Astrocyte (in vitro differentiated cells and primary cell): ENCODE data around the gene HSD17B8. TPM values are rescaled to one million over a fixed set of nuclear protein-coding genes. Genes with fewer than 3 reads are reported as not detected.

Experiments
- DNase-seq: peaks from one replicate; pipeline ENCODE4 v3.0.0-alpha.2; 2010; ENCODE audit warnings: low read depth
- FAIRE-seq: peaks from 2 replicates; lab custom pipeline; 2011; peaks lifted over from hg19 to GRCh38; lab: Jason Lieb, UNC
- H2AFZ ChIP-seq: 2 replicates; pipeline ENCODE4 v1.6.0; 2012; ENCODE audit warnings: low read depth, low read length, inconsistent platforms
- H3K27ac ChIP-seq: 2 replicates; pipeline ENCODE4 v1.5.1; 2011; ENCODE audit warnings: low read depth, low read length, inconsistent platforms
- H3K27me3 ChIP-seq: 2 replicates; pipeline ENCODE4 v1.6.0; 2011; ENCODE audit warnings: low read length, inconsistent platforms; ENCODE audit not compliant: insufficient read depth
- H3K36me3 ChIP-seq: 2 replicates; pipeline ENCODE4 v1.5.1; 2011; ENCODE audit warnings: low read length, inconsistent platforms; ENCODE audit not compliant: insufficient read depth
- H3K4me1 ChIP-seq: 2 replicates; pipeline ENCODE4 v1.5.1; 2011; ENCODE audit warnings: low read length, inconsistent platforms; ENCODE audit not compliant: insufficient read depth
- H3K4me2 ChIP-seq: 2 replicates; pipeline ENCODE4 v1.6.0; 2012; ENCODE audit warnings: low read length, inconsistent platforms
- H3K4me3 ChIP-seq: 2 replicates; pipeline ENCODE4 v1.5.1; 2011; ENCODE audit warnings: low read depth, mild to moderate bottlenecking, low read length, inconsistent platforms; ENCODE audit not compliant: insufficient read depth
- H3K79me2 ChIP-seq: 2 replicates; pipeline ENCODE4 v1.6.0; 2012; ENCODE audit warnings: mild to moderate bottlenecking, low read length, inconsistent platforms; ENCODE audit not compliant: insufficient read depth
- H3K9ac ChIP-seq: 2 replicates; pipeline ENCODE4 v1.6.0; 2012; ENCODE audit warnings: mild to moderate bottlenecking, low read length, inconsistent platforms
- H3K9me3 ChIP-seq: 2 replicates; pipeline ENCODE4 v1.5.1; 2012; ENCODE audit warnings: low read depth, mild to moderate bottlenecking, low read length, inconsistent platforms; ENCODE audit not compliant: insufficient read depth
- H4K20me1 ChIP-seq: 2 replicates; pipeline ENCODE4 v1.6.0; 2012; ENCODE audit warnings: low read length, inconsistent platforms; ENCODE audit not compliant: insufficient read depth
- H3K27ac Mint-ChIP-seq: one replicate; pipeline ENCODE4 v1.8.0; 2021; ENCODE audit warnings: mild to moderate bottlenecking, mixed read lengths; ENCODE audit not compliant: unreplicated experiment
- H3K27me3 Mint-ChIP-seq: one replicate; pipeline ENCODE4 v1.8.0; 2021; ENCODE audit warnings: low read depth, mixed read lengths; ENCODE audit not compliant: unreplicated experiment
- H3K36me3 Mint-ChIP-seq: one replicate; pipeline ENCODE4 v1.8.0; 2021; ENCODE audit warnings: low read depth, mixed read lengths; ENCODE audit not compliant: unreplicated experiment
- H3K4me1 Mint-ChIP-seq: one replicate; pipeline ENCODE4 v1.8.0; 2021; ENCODE audit warnings: low read depth, mixed read lengths; ENCODE audit not compliant: unreplicated experiment
- H3K4me3 Mint-ChIP-seq: one replicate; pipeline ENCODE4 v1.8.0; 2021; ENCODE audit warnings: mild to moderate bottlenecking, moderate library complexity, mixed read lengths; ENCODE audit not compliant: unreplicated experiment
- H3K9me3 Mint-ChIP-seq: one replicate; pipeline ENCODE4 v1.8.0; 2021; ENCODE audit warnings: mild to moderate bottlenecking, mixed read lengths; ENCODE audit not compliant: unreplicated experiment
- CTCF ChIP-seq: IDR thresholded peaks from 2 replicates; pipeline ENCODE4 v1.5.1; 2011; ENCODE audit warnings: low read depth, mild to moderate bottlenecking, inconsistent platforms, low read length, moderate library complexity; ENCODE audit not compliant: insufficient read depth
- EZH2 ChIP-seq: IDR thresholded peaks from 2 replicates; pipeline ENCODE4 v1.6.1; 2012; ENCODE audit warnings: mild to moderate bottlenecking, low read length, inconsistent platforms; ENCODE audit not compliant: insufficient read depth
- total RNA-seq: library from RNA; stranded (reverse); gene quantifications from 2 replicates; pipeline ENCODE4 v1.2.1, GENCODE V29; 2021

Gene HSD17B8
- total RNA-seq, 1 donor from 2014 or later, result 2.1 TPM

- Histone ChIP-seq H3K9me3 (no peaks in the 10 kb centered on the region), H3K4me2 (peak overlapping the region; percentile 96), H2AFZ (no peak overlapping the region), H3K36me3 (peaks cover 33% of the 10 kb centered on the region), H3K79me2 (peaks cover 49% of the 10 kb centered on the region), H3K9ac (peak overlapping the region; percentile 99), H3K27me3 (no peaks in the 10 kb centered on the region), H4K20me1 (peaks cover 36% of the 10 kb centered on the region), H3K27ac (peak overlapping the region; percentile 96), H3K4me1 (peaks cover 55% of the 10 kb centered on the region), H3K4me3 (peak overlapping the region; percentile 80)
- Mint-ChIP-seq H3K4me3 (peak overlapping the region; percentile 99), H3K27me3 (peaks cover 1% of the 10 kb centered on the region), H3K27ac (peak overlapping the region; percentile 97), H3K9me3 (peaks cover 5% of the 10 kb centered on the region), H3K36me3 (peaks cover 31% of the 10 kb centered on the region), H3K4me1 (peaks cover 42% of the 10 kb centered on the region)
- TF ChIP-seq EZH2 (no peak), CTCF (no peak)
- DNase-seq (no peak), FAIRE-seq (no peak)
Measured at GRCh38 chr6:33206864-33207551, 2.6 kb downstream of the HSD17B8 start.

- peak overlapping the region; percentile 89 for H3K4me3 Mint-ChIP-seq
- Histone ChIP-seq H3K27me3 (no peaks in the 10 kb centered on the region), H3K4me1 (peaks cover 49% of the 10 kb centered on the region), H3K27ac (peak overlapping the region; percentile 96), H3K4me2 (peak overlapping the region; percentile 96), H3K9ac (peak overlapping the region; percentile 99), H3K79me2 (peaks cover 43% of the 10 kb centered on the region), H3K36me3 (peaks cover 27% of the 10 kb centered on the region), H4K20me1 (peaks cover 30% of the 10 kb centered on the region), H3K9me3 (no peaks in the 10 kb centered on the region), H2AFZ (peak overlapping the region; percentile 39), H3K4me3 (peak overlapping the region; percentile 80)
- DNase-seq (no peak), FAIRE-seq (no peak)
- peaks cover 1% of the 10 kb centered on the region for H3K27me3 Mint-ChIP-seq
- H3K27ac Mint-ChIP-seq, result peak overlapping the region; percentile 97
- TF ChIP-seq CTCF (no peak), EZH2 (no peak)
- peaks cover 38% of the 10 kb centered on the region for H3K4me1 Mint-ChIP-seq
- peaks cover 5% of the 10 kb centered on the region for H3K9me3 Mint-ChIP-seq
- peaks cover 27% of the 10 kb centered on the region for H3K36me3 Mint-ChIP-seq
Measured at GRCh38 chr6:33207552-33208090, 3.2 kb downstream of the HSD17B8 start.
